H9 (cell line): ENCODE results near the gene HOXA2. TPM values are rescaled to one million over a fixed set of nuclear protein-coding genes. Genes with fewer than 3 reads are reported as not detected.

ENCODE experiments used
- DNase-seq: peaks from one replicate; pipeline ENCODE4 v3.0.0-alpha.2; 2017
- H2AFZ ChIP-seq: one replicate; pipeline ENCODE4 v1.6.1; 2013; ENCODE audit warnings: mild to moderate bottlenecking, low read length, control low read depth, moderate library complexity
- H2AK5ac ChIP-seq: 2 replicates; pipeline ENCODE4 v1.6.1; 2013; ENCODE audit warnings: low read length, control low read depth, mixed read lengths; ENCODE audit not compliant: insufficient read length
- H2BK120ac ChIP-seq: one replicate; pipeline ENCODE4 v1.6.1; 2013; ENCODE audit warnings: low read depth, mild to moderate bottlenecking, low read length, control low read depth, inconsistent platforms; ENCODE audit not compliant: poor library complexity, severe bottlenecking
- H2BK12ac ChIP-seq: 2 replicates; pipeline ENCODE4 v1.6.1; 2013; ENCODE audit warnings: low read length, control low read depth, mixed read lengths, low read depth; ENCODE audit not compliant: insufficient read length
- H2BK15ac ChIP-seq: 2 replicates; pipeline ENCODE4 v1.6.1; 2013; ENCODE audit warnings: low read depth, low read length, control low read depth
- H2BK20ac ChIP-seq: one replicate; pipeline ENCODE4 v1.6.1; 2013; ENCODE audit warnings: low read depth, mild to moderate bottlenecking, low read length, control low read depth, inconsistent platforms; ENCODE audit not compliant: poor library complexity, severe bottlenecking
- H2BK5ac ChIP-seq: 2 replicates; pipeline ENCODE4 v1.6.1; 2013; ENCODE audit warnings: low read length, control low read depth, mixed read lengths; ENCODE audit not compliant: insufficient read length
- H3K14ac ChIP-seq: 2 replicates; pipeline ENCODE4 v1.6.1; 2013; ENCODE audit warnings: low read length, control low read depth; ENCODE audit not compliant: insufficient read depth
- H3K18ac ChIP-seq: 2 replicates; pipeline ENCODE4 v1.6.1; 2013; ENCODE audit warnings: low read depth, mild to moderate bottlenecking, mixed read lengths, low read length, control low read depth; ENCODE audit not compliant: insufficient read length
- H3K23ac ChIP-seq: 2 replicates; pipeline ENCODE4 v1.6.1; 2013; ENCODE audit warnings: low read length, control low read depth, mixed read lengths, low read depth; ENCODE audit not compliant: insufficient read length
- H3K23me2 ChIP-seq: 2 replicates; pipeline ENCODE4 v1.6.1; 2013; ENCODE audit warnings: low read depth, mild to moderate bottlenecking, mixed read lengths, low read length, control low read depth; ENCODE audit not compliant: insufficient read length, poor library complexity, severe bottlenecking
- H3K27ac ChIP-seq: 2 replicates; pipeline ENCODE4 v1.5.1; 2013; ENCODE audit warnings: low read length, control low read depth, mixed read lengths, low read depth; ENCODE audit not compliant: insufficient read length
- H3K27me3 ChIP-seq: 2 replicates; pipeline ENCODE4 v1.6.1; 2013; ENCODE audit warnings: low read length, control low read depth, inconsistent platforms; ENCODE audit not compliant: insufficient read depth
- H3K4ac ChIP-seq: 2 replicates; pipeline ENCODE4 v1.6.1; 2013; ENCODE audit warnings: low read depth, mild to moderate bottlenecking, control low read depth, inconsistent platforms, low read length, moderate library complexity
- H3K4me1 ChIP-seq: 2 replicates; pipeline ENCODE4 v1.6.1; 2013; ENCODE audit warnings: low read length, control low read depth, inconsistent platforms; ENCODE audit not compliant: insufficient read depth
- H3K4me2 ChIP-seq: 2 replicates; pipeline ENCODE4 v1.6.1; 2013; ENCODE audit warnings: low read length, control low read depth, mixed read lengths; ENCODE audit not compliant: insufficient read length, insufficient read depth
- H3K56ac ChIP-seq: 2 replicates; pipeline ENCODE4 v1.6.1; 2013; ENCODE audit warnings: low read depth, mild to moderate bottlenecking, mixed read lengths, low read length, control low read depth; ENCODE audit not compliant: insufficient read length
- H3K79me1 ChIP-seq: 2 replicates; pipeline ENCODE4 v1.6.1; 2013; ENCODE audit warnings: low read depth, mild to moderate bottlenecking, moderate library complexity, low read length, control low read depth, inconsistent platforms; ENCODE audit not compliant: insufficient read depth, poor library complexity, severe bottlenecking
- H3K79me2 ChIP-seq: 2 replicates; pipeline ENCODE4 v1.6.1; 2013; ENCODE audit warnings: low read length, control low read depth, inconsistent platforms; ENCODE audit not compliant: insufficient read depth
- H3K9ac ChIP-seq: 2 replicates; pipeline ENCODE4 v1.6.1; 2013; ENCODE audit warnings: low read length, control low read depth, mixed read lengths; ENCODE audit not compliant: insufficient read length; ENCODE audit errors: extremely low read depth
- H3K9me3 ChIP-seq: one replicate; pipeline ENCODE4 v1.6.1; 2013; ENCODE audit warnings: low read depth, low read length, inconsistent platforms; ENCODE audit not compliant: control insufficient read depth
- H3T11ph ChIP-seq: one replicate; pipeline ENCODE4 v1.6.1; 2013; ENCODE audit warnings: mild to moderate bottlenecking, low read length, control low read depth, inconsistent platforms
- H4K20me1 ChIP-seq: one replicate; pipeline ENCODE4 v1.6.1; 2013; ENCODE audit not compliant: control insufficient read depth, insufficient read length, insufficient read depth
- H4K5ac ChIP-seq: 2 replicates; pipeline ENCODE4 v1.6.1; 2013; ENCODE audit warnings: low read depth, mild to moderate bottlenecking, mixed read lengths, low read length, control low read depth; ENCODE audit not compliant: insufficient read length
- H4K8ac ChIP-seq: replicated peaks from 2 replicates; pipeline ENCODE4 v1.6.1; 2013; ENCODE audit warnings: low read length, control low read depth, mixed read lengths, low read depth; ENCODE audit not compliant: insufficient read length
- H4K91ac ChIP-seq: 2 replicates; pipeline ENCODE4 v1.6.1; 2013; ENCODE audit warnings: low read depth, mild to moderate bottlenecking, moderate library complexity, mixed read lengths, low read length, control low read depth; ENCODE audit not compliant: insufficient read length
- H3K27ac Mint-ChIP-seq, 3 experiments: 2 replicates in 2 of 3; 3 replicates in 1 of 3; pipeline ENCODE4 v1.8.0; 2020 to 2021; ENCODE audit warnings: mixed read lengths in 3 of 3, mild to moderate bottlenecking in 1 of 3, moderate library complexity in 1 of 3
- H3K27me3 Mint-ChIP-seq: 2 replicates; pipeline ENCODE4 v1.8.0; 2021; ENCODE audit warnings: low read depth, mild to moderate bottlenecking, moderate library complexity, mixed read lengths
- H3K36me3 Mint-ChIP-seq, 3 experiments: 2 replicates in 2 of 3; 3 replicates in 1 of 3; pipeline ENCODE4 v1.8.0; 2020 to 2021; ENCODE audit warnings: low read depth in 3 of 3, mixed read lengths in 3 of 3; ENCODE audit not compliant: insufficient read depth in 1 of 3
- H3K4me1 Mint-ChIP-seq, 2 experiments: 2 replicates each; pipeline ENCODE4 v1.8.0; 2020; ENCODE audit warnings: mixed read lengths in 2 of 2
- H3K4me3 Mint-ChIP-seq, 2 experiments: 2 replicates in 1 of 2; 3 replicates in 1 of 2; pipeline ENCODE4 v1.8.0; 2020 to 2021; ENCODE audit warnings: mild to moderate bottlenecking in 2 of 2, mixed read lengths in 2 of 2, moderate library complexity in 1 of 2
- H3K9me3 Mint-ChIP-seq, 2 experiments: 2 replicates in 1 of 2; 3 replicates in 1 of 2; pipeline ENCODE4 v1.8.0; 2020; ENCODE audit warnings: mild to moderate bottlenecking in 2 of 2, mixed read lengths in 2 of 2, moderate library complexity in 1 of 2
- CTCF ChIP-seq: fragments of 200-600 bp; sonication (generic); conservative IDR thresholded peaks from 3 replicates; pipeline ENCODE4 v1.8.0; 2021; ENCODE audit warnings: antibody characterized with exemption, mild to moderate bottlenecking
- WGBS: extraction: QIAGEN DNeasy Blood & Tissue Kit; methylation state at CpG from one replicate; pipeline ENCODE4 v1.1.7; 2013; ENCODE audit warnings: missing lambda C conversion rate, low lambda C conversion rate, mixed read lengths; ENCODE audit not compliant: insufficient read length; ENCODE audit errors: extremely low coverage; 5-methylcytosine and 5-hydroxymethylcytosine counted together
- total RNA-seq: library from RNA; stranded (reverse); gene quantifications from 2 replicates; pipeline ENCODE4 v1.2.1, GENCODE V29; 2021

Gene HOXA2
- total RNA-seq, 1 experiment from 2014 or later: not detected

- no peak overlapping the region for H2BK5ac ChIP-seq
- no peak overlapping the region for H3K27ac ChIP-seq
- no peaks in the 10 kb centered on the region for H3K36me3 Mint-ChIP-seq
- H3K56ac ChIP-seq: no peak overlapping the region
- peaks cover 97% of the 10 kb centered on the region for H3K27me3 Mint-ChIP-seq
- no peaks in the 10 kb centered on the region for H3K79me1 ChIP-seq
- no peaks in the 10 kb centered on the region for H3K4me1 ChIP-seq
- no peaks in the 10 kb centered on the region for H3K9me3 ChIP-seq
- no peak overlapping the region for H3K4me2 ChIP-seq
- peaks cover 0 to 7% of the 10 kb centered on the region in 2 experiments; a peak in 3 of 5 replicates for H3K9me3 Mint-ChIP-seq
- H4K8ac ChIP-seq: no peak overlapping the region
- H2AK5ac ChIP-seq: no peak overlapping the region
- H4K20me1 ChIP-seq: peaks cover 3% of the 10 kb centered on the region
- no peak overlapping the region for H3T11ph ChIP-seq
- no peaks in the 10 kb centered on the region for H3K23me2 ChIP-seq
- TF ChIP-seq CTCF: no peak
- H4K91ac ChIP-seq: no peak overlapping the region
- H2BK15ac ChIP-seq: no peak overlapping the region
- no peak overlapping the region for H3K18ac ChIP-seq
- no peak for DNase-seq
- H3K9ac ChIP-seq: no peak overlapping the region
- no peak overlapping the region for H2BK12ac ChIP-seq
- WGBS: no CpG with 5 or more reads among the region's 2 CpGs
- 0 out of 4 replicates have a peak, but pooled peaks cover 0 to 2% of the 10 kb centered on the region in 2 experiments for H3K4me1 Mint-ChIP-seq
- H2BK120ac ChIP-seq: no peak overlapping the region
- no peaks in the 10 kb centered on the region for H3K79me2 ChIP-seq
- H3K4ac ChIP-seq: no peak overlapping the region
- no peak overlapping the region for H3K4me3 Mint-ChIP-seq
- H2AFZ ChIP-seq: no peak overlapping the region
- H4K5ac ChIP-seq: no peak overlapping the region
- H3K14ac ChIP-seq: no peak overlapping the region
- H2BK20ac ChIP-seq: no peak overlapping the region
- peaks cover 95% of the 10 kb centered on the region for H3K27me3 ChIP-seq
- H3K23ac ChIP-seq: no peak overlapping the region
- no peak overlapping the region for H3K27ac Mint-ChIP-seq
Observed at GRCh38 chr7:27134392-27134791, 31.9 kb upstream of the HOXA2 start.
